GM18520 (cell line): ENCODE measurements around the gene MAN1A1.
A peak's percentile ranks its signal among the peaks of the same experiment; 100 is the strongest.
"Not testable (repeated sequence)": the region's sequence is repeated elsewhere in the genome, so short reads cannot be mapped to it uniquely, and the experiment has no call there.

Experiments
- ATAC-seq: cut with Tn5 transposase; IDR thresholded peaks from one replicate; pipeline ENCODE4 v1.9.1; 2021; ENCODE audit not compliant: unreplicated experiment

Gene MAN1A1

GRCh38 chr6:119174879-119175817 lies 174.4 kb downstream of the MAN1A1 start:
- no peak for ATAC-seq

GRCh38 chr6:119174085-119174445 lies 175.5 kb downstream of the MAN1A1 start:
- ATAC-seq: no peak

GRCh38 chr6:119173249-119174084 lies 176.1 kb downstream of the MAN1A1 start:
- no peak for ATAC-seq

GRCh38 chr6:119172824-119173223 lies 176.7 kb downstream of the MAN1A1 start:
- ATAC-seq: no peak

- peak; percentile 36 for ATAC-seq
These were observed 177.5 kb downstream of the MAN1A1 start for GRCh38 chr6:119171864-119172588.

GRCh38 chr6:119171088-119171841 lies 178.3 kb downstream of the MAN1A1 start:
- no peak for ATAC-seq

- no peak for ATAC-seq
These were observed 179.0 kb downstream of the MAN1A1 start for GRCh38 chr6:119170447-119171087.

- ATAC-seq: no peak
These were observed 179.5 kb downstream of the MAN1A1 start for GRCh38 chr6:119170103-119170446.

- ATAC-seq: not testable (repeated sequence)
These were observed 180.2 kb downstream of the MAN1A1 start for GRCh38 chr6:119169355-119169754.

- ATAC-seq: no peak
These were observed 183.4 kb downstream of the MAN1A1 start for GRCh38 chr6:119166024-119166784.

GRCh38 chr6:119163006-119163405 lies 186.6 kb downstream of the MAN1A1 start:
- ATAC-seq: no peak

GRCh38 chr6:119162134-119162775 lies 187.3 kb downstream of the MAN1A1 start:
- peak; percentile 75 for ATAC-seq

- no peak for ATAC-seq
These were observed 188.1 kb downstream of the MAN1A1 start for GRCh38 chr6:119161438-119161837.

GRCh38 chr6:119160911-119161310 lies 188.7 kb downstream of the MAN1A1 start:
- ATAC-seq: no peak

GRCh38 chr6:119158057-119158848 lies 191.3 kb downstream of the MAN1A1 start:
- no peak for ATAC-seq

- no peak for ATAC-seq
These were observed 192.1 kb downstream of the MAN1A1 start for GRCh38 chr6:119157506-119157815.

- ATAC-seq: no peak
These were observed 192.6 kb downstream of the MAN1A1 start for GRCh38 chr6:119156757-119157505.

GRCh38 chr6:119156082-119156481 lies 193.5 kb downstream of the MAN1A1 start:
- ATAC-seq: not testable (repeated sequence)
